ENCODE measurements around the gene MAML3.
A peak's percentile ranks its signal among the peaks of the same experiment; 100 is the strongest.

The MAML3 gene

DNA sequence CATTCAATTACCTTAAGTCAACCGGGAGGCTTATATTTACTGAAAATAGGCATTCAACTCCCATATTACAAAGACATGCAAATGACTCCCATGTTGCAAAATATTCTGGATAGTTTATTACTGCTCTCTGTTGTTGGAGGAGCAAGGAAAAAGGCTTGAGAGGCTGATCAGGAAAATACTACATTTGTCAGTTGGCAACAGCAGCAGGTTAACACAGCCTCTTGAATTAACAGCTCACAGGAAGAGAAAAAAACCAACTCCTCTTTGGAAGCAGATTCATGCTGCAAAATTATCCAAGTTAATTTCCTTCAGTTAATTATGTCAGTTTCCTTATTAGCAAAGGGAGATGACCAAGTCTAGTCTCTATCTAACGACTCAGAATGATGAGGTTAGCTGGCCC lies 238.9 kb downstream of the MAML3 start:
- DNase-seq, result no peak

GRCh38 chr4:139913995-139914598 lies 239.9 kb downstream of the MAML3 start:
- DNase-seq, result no peak

- DNase-seq, result no peak
Measured at GRCh38 chr4:139913398-139913990, 240.5 kb downstream of the MAML3 start.

GRCh38 chr4:139912445-139912844 lies 241.5 kb downstream of the MAML3 start:
- no peak for DNase-seq

GRCh38 chr4:139910106-139910505 lies 243.9 kb downstream of the MAML3 start:
- DNase-seq, result no peak

- DNase-seq, result no peak
Measured at GRCh38 chr4:139908636-139909437, 245.1 kb downstream of the MAML3 start.

- DNase-seq, result no peak
Measured at GRCh38 chr4:139907001-139907809, 246.8 kb downstream of the MAML3 start.

DNA sequence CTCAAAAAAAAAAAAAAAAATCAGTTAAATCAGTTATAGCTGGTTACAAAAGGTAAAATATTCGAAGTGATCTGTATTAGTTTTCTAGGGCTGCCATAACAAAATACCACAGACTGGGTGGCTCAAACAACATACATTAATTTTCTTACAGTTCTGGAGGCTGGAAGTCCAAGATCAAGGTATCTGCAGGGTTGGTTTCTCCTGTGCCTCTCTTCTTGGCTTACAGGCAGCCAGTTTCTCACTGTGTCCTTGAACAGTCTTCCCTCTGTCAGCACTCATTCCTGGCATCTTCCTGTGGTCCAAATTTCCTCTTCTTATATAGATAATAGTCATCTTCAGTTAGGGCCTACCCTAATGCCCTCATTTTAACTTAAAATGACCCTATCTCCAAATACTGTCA lies 248.5 kb downstream of the MAML3 start:
- no peak for DNase-seq

GRCh38 chr4:139904406-139904805 lies 249.6 kb downstream of the MAML3 start:
- no peak for DNase-seq

DNA sequence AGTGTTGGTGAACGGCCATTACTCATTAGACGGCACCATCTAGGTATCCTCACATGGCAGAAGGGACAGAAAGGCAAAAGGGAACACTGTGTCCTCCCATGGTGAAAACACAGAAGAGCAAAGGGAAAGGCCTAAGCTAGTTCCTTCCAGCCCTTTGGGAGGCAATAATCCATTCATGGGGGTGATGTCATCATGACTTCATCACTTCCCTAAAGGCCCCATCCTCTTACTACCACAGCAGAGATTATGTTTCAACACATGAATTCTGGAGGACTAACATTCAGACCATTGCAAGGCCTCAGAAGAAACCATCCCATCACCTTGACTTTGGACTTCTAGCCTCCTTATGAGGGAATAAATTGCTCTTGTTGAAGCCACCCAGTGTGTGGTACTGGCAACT lies 250.1 kb downstream of the MAML3 start:
- DNase-seq, result no peak

DNA sequence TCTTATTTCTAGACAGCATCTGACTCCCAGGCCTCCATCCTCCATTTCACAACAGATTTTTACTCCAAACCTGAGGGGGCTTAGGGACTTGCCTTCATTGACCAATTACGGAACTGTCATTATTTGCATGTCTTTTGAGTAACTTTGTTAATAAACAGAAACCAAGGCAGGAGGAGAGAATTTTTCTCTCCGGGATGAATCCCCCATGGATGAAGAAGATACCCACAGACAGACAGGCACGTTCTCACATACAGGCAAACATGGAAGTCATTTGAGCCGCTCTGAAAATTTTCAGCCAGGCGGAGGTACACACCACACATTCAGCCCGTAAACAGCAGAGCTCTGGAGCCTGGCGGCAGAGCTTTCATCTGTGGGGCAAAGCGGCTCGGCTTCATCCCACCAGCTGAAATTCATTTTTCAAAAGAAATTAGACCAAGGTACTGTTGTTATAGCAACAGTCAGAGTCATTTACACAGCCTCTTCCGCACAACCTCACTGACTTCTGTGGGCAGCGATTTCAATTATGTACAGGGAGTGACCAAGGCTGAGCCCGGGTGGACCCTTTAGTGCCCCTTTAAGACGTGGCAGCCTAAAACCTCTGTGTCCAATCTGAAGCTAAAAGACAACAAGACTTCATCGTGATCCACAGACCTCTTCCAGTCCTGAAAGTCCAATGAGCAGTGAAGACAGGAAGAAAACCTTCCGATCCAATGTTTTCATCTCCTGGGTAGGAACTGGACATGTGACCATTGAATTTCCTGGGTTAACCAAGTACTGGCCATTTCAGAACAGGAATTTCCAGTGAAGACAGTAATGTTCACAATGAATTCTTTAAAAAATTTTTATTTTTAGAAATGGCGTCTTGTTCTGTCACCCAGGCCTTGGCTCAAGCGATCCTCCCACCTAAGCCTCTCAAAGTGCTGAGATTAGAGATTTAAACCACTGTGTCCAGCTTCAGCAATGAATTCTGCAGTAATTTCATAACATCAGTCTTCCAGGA lies 251.4 kb downstream of the MAML3 start:
- DNase-seq, result no peak

GRCh38 chr4:139901531-139902320 lies 252.3 kb downstream of the MAML3 start:
- peak; percentile 21 for DNase-seq

GRCh38 chr4:139900964-139901376 lies 253.0 kb downstream of the MAML3 start:
- no peak for DNase-seq

DNA sequence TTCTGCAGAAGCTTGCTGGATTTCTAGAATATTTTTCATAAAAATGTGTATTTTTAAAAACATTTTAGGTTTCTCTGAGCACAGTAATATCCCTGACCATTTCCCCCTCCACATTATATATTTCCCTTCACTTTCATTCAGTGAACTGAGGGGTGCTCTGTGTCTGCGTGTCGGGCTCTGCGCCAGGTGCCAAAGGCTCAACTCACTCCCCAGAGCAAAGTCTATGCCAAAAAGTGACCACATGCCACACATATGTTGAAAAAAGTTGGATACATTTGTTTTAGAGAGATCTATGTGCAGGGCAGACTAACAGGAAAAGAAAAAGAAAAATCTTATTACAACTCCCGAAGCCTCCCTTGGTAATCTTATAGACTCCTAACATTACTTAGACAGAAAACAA lies 254.6 kb downstream of the MAML3 start:
- no peak for DNase-seq

GRCh38 chr4:139898293-139898692 lies 255.7 kb downstream of the MAML3 start:
- no peak for DNase-seq

- DNase-seq, result peak; percentile 65
Measured at GRCh38 chr4:139896091-139896604, 257.8 kb downstream of the MAML3 start.

DNA sequence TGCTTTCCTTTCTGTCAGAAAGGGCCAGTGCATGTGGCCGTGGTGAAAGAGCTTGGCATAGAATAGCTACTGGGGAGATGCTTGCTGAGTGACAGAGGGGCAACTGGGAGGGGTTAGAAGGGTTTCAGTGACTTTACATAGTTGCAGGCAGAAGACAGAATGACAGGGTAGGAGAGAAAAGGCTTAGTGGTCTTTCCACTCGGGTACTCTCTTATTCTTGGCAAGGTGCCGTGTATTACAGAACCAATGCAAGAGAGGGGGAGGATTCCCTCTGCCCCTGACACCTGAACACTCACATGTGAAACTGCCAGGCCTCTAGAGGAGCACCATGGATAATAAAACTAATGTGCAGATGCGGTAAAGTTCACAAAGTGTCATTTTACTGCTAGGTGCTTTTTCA lies 260.2 kb downstream of the MAML3 start:
- DNase-seq, result no peak

DNA sequence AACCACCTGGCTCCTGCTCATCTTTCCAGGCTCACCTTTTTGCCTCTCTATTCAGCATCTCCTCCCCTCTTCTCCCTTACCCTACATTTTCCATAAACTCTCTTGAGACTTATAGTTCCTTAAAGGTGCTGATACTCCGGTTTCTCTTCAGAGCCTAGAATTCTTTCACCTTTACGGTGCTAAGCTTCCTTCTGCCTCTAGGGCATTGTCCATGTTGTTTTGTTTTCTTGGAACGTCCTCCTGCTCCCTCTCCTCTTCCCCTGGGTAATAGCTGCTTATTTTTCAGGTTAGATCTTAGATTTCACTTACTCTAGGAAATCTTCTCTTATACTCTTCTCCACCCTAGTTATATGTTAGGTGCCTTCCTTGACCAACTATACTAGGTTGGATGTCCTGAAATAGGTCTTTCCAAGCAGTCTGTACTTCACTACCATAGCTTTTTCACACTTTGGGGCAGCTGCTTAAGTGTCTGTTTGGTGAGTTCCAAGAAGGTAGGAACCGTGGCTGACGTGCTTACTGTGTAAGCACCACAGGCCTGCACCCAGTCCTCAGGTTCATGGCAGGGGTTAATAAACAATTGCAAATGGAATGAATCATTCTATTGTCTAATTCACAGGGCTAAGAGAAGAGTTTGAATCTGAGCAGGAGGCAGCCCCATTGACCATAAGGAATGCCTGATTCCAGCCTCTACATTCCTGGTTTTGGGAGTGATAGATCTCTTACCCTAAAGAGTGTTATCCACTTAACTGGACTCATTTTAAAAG lies 260.8 kb downstream of the MAML3 start:
- no peak for DNase-seq

- no peak for DNase-seq
Measured at GRCh38 chr4:139890816-139891215, 263.2 kb downstream of the MAML3 start.

DNA sequence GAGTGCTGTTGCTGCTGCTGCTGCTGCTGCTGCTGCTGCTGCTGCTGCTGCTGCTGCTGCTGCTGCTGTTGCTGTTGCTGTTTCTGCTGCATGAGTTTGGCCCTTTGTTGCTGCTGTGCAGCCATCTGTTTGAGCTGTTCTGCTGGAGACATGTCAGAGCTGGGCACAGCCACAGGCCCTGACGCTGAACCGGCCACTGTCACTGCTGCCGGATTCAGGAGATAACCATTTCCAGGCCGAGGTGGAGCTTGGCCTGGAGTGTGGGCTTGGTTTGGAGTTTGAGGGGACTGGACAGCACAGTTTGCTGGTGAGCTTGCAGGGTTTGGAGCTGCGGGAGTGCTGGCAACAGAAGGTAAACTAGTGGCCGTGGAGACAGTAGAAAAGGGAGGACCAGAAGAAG lies 264.1 kb downstream of the MAML3 start:
- no peak for DNase-seq

Measured in NCI-H2227 treated with DMSO at 0.1 percent for 48 hours (cell line).